ENCODE data around the gene RANBP3.
A peak's percentile ranks its signal among the peaks of the same experiment; 100 is the strongest.

RANBP3 gene

DNA sequence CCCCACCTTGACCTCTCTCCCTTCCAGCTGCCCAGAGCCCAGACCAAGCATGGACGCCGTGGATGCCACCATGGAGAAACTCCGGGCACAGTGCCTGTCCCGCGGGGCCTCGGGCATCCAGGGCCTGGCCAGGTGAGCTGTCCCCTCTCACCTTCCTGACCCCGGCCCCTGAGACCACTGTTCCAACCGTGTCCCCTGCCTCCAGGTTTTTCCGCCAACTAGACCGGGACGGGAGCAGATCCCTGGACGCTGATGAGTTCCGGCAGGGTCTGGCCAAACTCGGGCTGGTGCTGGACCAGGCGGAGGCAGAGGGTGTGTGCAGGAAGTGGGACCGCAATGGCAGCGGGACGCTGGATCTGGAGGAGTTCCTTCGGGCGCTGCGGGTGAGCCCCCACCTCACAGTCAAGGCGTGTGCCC is 63.6 kb downstream of the RANBP3 start:
- H3K27ac Mint-ChIP-seq = no peak overlapping the region
- H3K36me3 Mint-ChIP-seq (ENCODE audit: low read depth) = peaks cover 4% of the 10 kb centered on the region
- no peak for DNase-seq
- TF ChIP-seq, protein P1, sequence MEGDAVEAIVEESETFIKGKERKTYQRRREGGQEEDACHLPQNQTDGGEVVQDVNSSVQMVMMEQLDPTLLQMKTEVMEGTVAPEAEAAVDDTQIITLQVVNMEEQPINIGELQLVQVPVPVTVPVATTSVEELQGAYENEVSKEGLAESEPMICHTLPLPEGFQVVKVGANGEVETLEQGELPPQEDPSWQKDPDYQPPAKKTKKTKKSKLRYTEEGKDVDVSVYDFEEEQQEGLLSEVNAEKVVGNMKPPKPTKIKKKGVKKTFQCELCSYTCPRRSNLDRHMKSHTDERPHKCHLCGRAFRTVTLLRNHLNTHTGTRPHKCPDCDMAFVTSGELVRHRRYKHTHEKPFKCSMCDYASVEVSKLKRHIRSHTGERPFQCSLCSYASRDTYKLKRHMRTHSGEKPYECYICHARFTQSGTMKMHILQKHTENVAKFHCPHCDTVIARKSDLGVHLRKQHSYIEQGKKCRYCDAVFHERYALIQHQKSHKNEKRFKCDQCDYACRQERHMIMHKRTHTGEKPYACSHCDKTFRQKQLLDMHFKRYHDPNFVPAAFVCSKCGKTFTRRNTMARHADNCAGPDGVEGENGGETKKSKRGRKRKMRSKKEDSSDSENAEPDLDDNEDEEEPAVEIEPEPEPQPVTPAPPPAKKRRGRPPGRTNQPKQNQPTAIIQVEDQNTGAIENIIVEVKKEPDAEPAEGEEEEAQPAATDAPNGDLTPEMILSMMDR (IDR thresholded peaks at IDR 0.05) = no peak
- H3K9me3 Mint-ChIP-seq = no peaks in the 10 kb centered on the region
- H3K4me3 Mint-ChIP-seq = no peak overlapping the region
- no peaks in the 10 kb centered on the region for H3K27me3 Mint-ChIP-seq (ENCODE audit: low read depth, poor library complexity)
- peaks cover 16% of the 10 kb centered on the region for H3K4me1 Mint-ChIP-seq

DNA sequence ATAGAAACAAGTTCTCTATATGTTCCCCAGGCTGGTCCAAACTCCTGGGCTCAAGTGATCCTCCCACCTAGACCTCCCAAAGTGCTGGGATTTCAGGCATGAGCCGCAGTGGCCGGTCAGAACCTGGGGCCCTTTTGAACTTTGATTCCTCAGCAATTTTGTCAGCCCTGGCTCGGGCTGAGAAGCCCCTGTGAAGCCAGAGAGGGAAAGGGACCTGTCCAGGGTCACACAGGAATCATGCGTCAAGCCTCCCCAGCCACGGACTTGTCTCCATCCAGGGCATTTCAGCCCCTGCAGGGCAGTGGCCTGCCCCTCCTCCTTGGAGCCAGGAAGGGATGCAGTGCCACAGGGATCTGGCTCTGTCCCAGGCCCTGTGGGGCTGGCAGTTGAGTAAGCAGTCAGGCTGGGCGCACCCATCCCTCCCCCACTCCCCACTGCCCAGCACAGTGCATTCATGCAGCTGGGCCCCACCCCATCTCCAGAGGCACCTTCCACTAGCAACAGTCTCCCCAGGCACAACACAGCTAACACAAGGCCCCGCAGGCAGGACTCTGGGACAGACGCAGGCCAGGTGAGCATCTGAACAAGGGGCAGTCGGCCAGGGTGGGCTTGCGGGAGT is 64.1 kb downstream of the RANBP3 start, which contains the start of gene CAPS:
Gene CAPS (plus strand): TSS at position 516 of the 619 bp plus-strand sequence. CDS start 153 bp downstream, outside the sequence.
- Mint-ChIP-seq H3K36me3 (ENCODE audit: low read depth) (peaks cover 4% of the 10 kb centered on the region), H3K9me3 (no peaks in the 10 kb centered on the region), H3K4me3 (no peak within 1 kb of the TSS), H3K27ac (peak within 1 kb of the TSS; percentile 89), H3K27me3 (ENCODE audit: low read depth, poor library complexity) (no peaks in the 10 kb centered on the region), H3K4me1 (peaks cover 16% of the 10 kb centered on the region)
- no peak for DNase-seq
- TF ChIP-seq, protein P1 (IDR thresholded peaks at IDR 0.05) = no peak

- Mint-ChIP-seq H3K27me3 (ENCODE audit: low read depth, poor library complexity) (peaks cover 2% of the 10 kb centered on the region), H3K4me3 (no peak overlapping the region), H3K9me3 (no peaks in the 10 kb centered on the region), H3K4me1 (peaks cover 19% of the 10 kb centered on the region), H3K27ac (no peak overlapping the region), H3K36me3 (ENCODE audit: low read depth) (peaks cover 6% of the 10 kb centered on the region)
- TF ChIP-seq, protein P1 (IDR thresholded peaks at IDR 0.05) = no peak
- DNase-seq = no peak
These were observed 66.6 kb downstream of the RANBP3 start for GRCh38 chr19:5911366-5911765.

DNA sequence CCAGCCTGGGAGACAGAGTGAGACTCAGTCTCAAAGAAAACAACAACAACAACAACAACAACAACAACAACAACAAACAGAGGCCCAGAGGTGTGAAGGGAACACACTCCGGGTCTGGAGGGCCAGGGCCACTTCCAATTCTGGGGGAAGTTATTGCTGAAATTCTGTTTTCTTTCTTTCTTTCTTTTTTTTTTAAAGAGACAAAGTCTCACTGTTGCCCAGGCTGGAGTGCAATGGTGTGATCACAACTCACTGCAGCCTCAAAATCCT is 67.4 kb downstream of the RANBP3 start:
- Mint-ChIP-seq H3K4me1 (peaks cover 16% of the 10 kb centered on the region), H3K27me3 (ENCODE audit: low read depth, poor library complexity) (peaks cover 3% of the 10 kb centered on the region), H3K27ac (no peak overlapping the region), H3K9me3 (no peaks in the 10 kb centered on the region), H3K36me3 (ENCODE audit: low read depth) (peaks cover 7% of the 10 kb centered on the region), H3K4me3 (no peak overlapping the region)
- DNase-seq = no peak
- TF ChIP-seq, protein P1 (IDR thresholded peaks at IDR 0.05) = no peak

GRCh38 chr19:5908773-5909442 is 69.0 kb downstream of the RANBP3 start:
- DNase-seq = no peak
- Mint-ChIP-seq H3K4me1 (peaks cover 11% of the 10 kb centered on the region), H3K27ac (no peak overlapping the region), H3K4me3 (no peak overlapping the region), H3K27me3 (ENCODE audit: low read depth, poor library complexity) (peaks cover 3% of the 10 kb centered on the region), H3K36me3 (ENCODE audit: low read depth) (peaks cover 7% of the 10 kb centered on the region), H3K9me3 (no peaks in the 10 kb centered on the region)
- TF ChIP-seq, protein P1 (IDR thresholded peaks at IDR 0.05) = no peak

GRCh38 chr19:5907241-5907640 is 70.7 kb downstream of the RANBP3 start:
- Mint-ChIP-seq H3K4me1 (peaks cover 18% of the 10 kb centered on the region), H3K4me3 (peak overlapping the region; percentile 38), H3K27ac (peak overlapping the region; percentile 64), H3K9me3 (no peaks in the 10 kb centered on the region), H3K36me3 (ENCODE audit: low read depth) (peaks cover 4% of the 10 kb centered on the region), H3K27me3 (ENCODE audit: low read depth, poor library complexity) (peaks cover 3% of the 10 kb centered on the region)
- TF ChIP-seq, protein P1 (IDR thresholded peaks at IDR 0.05) = no peak
- DNase-seq = no peak

Measured in nephron progenitor cell (in vitro differentiated cells).